Mesenchymal stem cell (in vitro differentiated cells and primary cell): ENCODE measurements around the gene CFAP100.

Experiments
- DNase-seq: peaks from one replicate; pipeline ENCODE4 v3.0.0-alpha.2; 2013
- H2AFZ ChIP-seq: one replicate; pipeline ENCODE4 v1.6.1; 2013; ENCODE audit warnings: low read depth, mild to moderate bottlenecking, control low read depth, inconsistent platforms, low read length, moderate library complexity
- H2AK5ac ChIP-seq: 2 replicates; pipeline ENCODE4 v1.6.1; 2013; ENCODE audit warnings: low read length, moderate library complexity, mild to moderate bottlenecking, inconsistent platforms; ENCODE audit not compliant: severe bottlenecking
- H2BK120ac ChIP-seq: one replicate; pipeline ENCODE4 v1.6.1; 2013; ENCODE audit warnings: low read depth, mild to moderate bottlenecking, inconsistent platforms, low read length, moderate library complexity
- H2BK12ac ChIP-seq, 2 experiments: one replicate each; pipeline ENCODE4 v1.6.1; 2013; ENCODE audit warnings: inconsistent platforms in 2 of 2, low read length in 2 of 2, mild to moderate bottlenecking in 2 of 2, moderate library complexity in 2 of 2, control low read depth in 1 of 2
- H2BK15ac ChIP-seq: one replicate; pipeline ENCODE4 v1.6.1; 2013; ENCODE audit warnings: mild to moderate bottlenecking, low read depth, inconsistent platforms; ENCODE audit not compliant: poor library complexity, severe bottlenecking
- H2BK5ac ChIP-seq: 2 replicates; pipeline ENCODE4 v1.6.1; 2013; ENCODE audit warnings: low read depth, mild to moderate bottlenecking, low read length, control low read depth, inconsistent platforms; ENCODE audit not compliant: poor library complexity, severe bottlenecking
- H3K14ac ChIP-seq, 2 experiments: one replicate each; pipeline ENCODE4 v1.6.1; 2013; ENCODE audit warnings: inconsistent platforms in 2 of 2, low read length in 2 of 2, control low read depth in 1 of 2, mild to moderate bottlenecking in 1 of 2, moderate library complexity in 1 of 2
- H3K18ac ChIP-seq, 2 experiments: one replicate each; pipeline ENCODE4 v1.6.1; 2013; ENCODE audit warnings: inconsistent platforms in 2 of 2, low read length in 2 of 2, control low read depth in 1 of 2, low read depth in 1 of 2, mild to moderate bottlenecking in 1 of 2
- H3K23ac ChIP-seq, 2 experiments: one replicate each; pipeline ENCODE4 v1.6.1; 2013; ENCODE audit warnings: inconsistent platforms in 2 of 2, low read length in 2 of 2, mild to moderate bottlenecking in 2 of 2, moderate library complexity in 2 of 2, control low read depth in 1 of 2
- H3K27ac ChIP-seq: 2 replicates; pipeline ENCODE4 v1.5.1; 2013; ENCODE audit warnings: mild to moderate bottlenecking, moderate library complexity, low read length, control low read depth, inconsistent platforms; ENCODE audit not compliant: poor library complexity, severe bottlenecking
- H3K27me3 ChIP-seq, 2 experiments: 2 replicates each; pipeline versions ENCODE4 v1.6.1 to v1.7.0; 2013; ENCODE audit warnings: low read length in 2 of 2, mild to moderate bottlenecking in 2 of 2, moderate library complexity in 2 of 2, control low read depth in 1 of 2, inconsistent platforms in 1 of 2; ENCODE audit not compliant: control insufficient read depth in 1 of 2, insufficient read depth in 1 of 2
- H3K36me3 ChIP-seq, 2 experiments: 2 replicates each; pipeline versions ENCODE4 v1.6.1 to v1.7.0; 2013; ENCODE audit warnings: low read length in 2 of 2, control low read depth in 1 of 2, inconsistent platforms in 1 of 2, low read depth in 1 of 2, mild to moderate bottlenecking in 1 of 2; ENCODE audit not compliant: insufficient read depth in 2 of 2, control insufficient read depth in 1 of 2
- H3K4ac ChIP-seq, 2 experiments: one replicate each; pipeline ENCODE4 v1.6.1; 2013; ENCODE audit warnings: inconsistent platforms in 2 of 2, low read length in 2 of 2, mild to moderate bottlenecking in 2 of 2, moderate library complexity in 2 of 2, control low read depth in 1 of 2, low read depth in 1 of 2
- H3K4me1 ChIP-seq: 2 replicates; pipeline ENCODE4 v1.6.1; 2013; ENCODE audit warnings: low read depth, low read length, control low read depth; ENCODE audit not compliant: control insufficient read depth, insufficient read depth
- H3K4me2 ChIP-seq: 2 replicates; pipeline ENCODE4 v1.6.1; 2013; ENCODE audit warnings: low read length, mild to moderate bottlenecking, inconsistent platforms; ENCODE audit not compliant: poor library complexity, severe bottlenecking
- H3K4me3 ChIP-seq, 2 experiments: 2 replicates each; pipeline versions ENCODE4 v1.5.1 to v1.7.0; 2013; ENCODE audit warnings: low read length in 2 of 2, mild to moderate bottlenecking in 2 of 2, control low read depth in 1 of 2, low read depth in 1 of 2; ENCODE audit not compliant: insufficient read depth in 1 of 2
- H3K79me1 ChIP-seq: replicated peaks from 2 replicates; pipeline ENCODE4 v1.6.1; 2013; ENCODE audit warnings: mild to moderate bottlenecking, control low read depth, low read length, inconsistent platforms; ENCODE audit not compliant: poor library complexity, severe bottlenecking
- H3K9ac ChIP-seq: 2 replicates; pipeline ENCODE4 v1.7.0; 2013; ENCODE audit warnings: mild to moderate bottlenecking, low read length, moderate library complexity
- H3K9me3 ChIP-seq: 2 replicates; pipeline ENCODE4 v1.7.0; 2013; ENCODE audit warnings: mild to moderate bottlenecking, low read length; ENCODE audit not compliant: control insufficient read depth
- H4K8ac ChIP-seq: one replicate; pipeline ENCODE4 v1.6.1; 2013; ENCODE audit warnings: inconsistent platforms, mild to moderate bottlenecking, low read length, moderate library complexity
- H4K91ac ChIP-seq: one replicate; pipeline ENCODE4 v1.6.1; 2013; ENCODE audit warnings: mild to moderate bottlenecking, low read length, inconsistent platforms
- WGBS: methylation state at CpG from one replicate; pipeline ENCODE4 v1.1.7; 2013; ENCODE audit warnings: mixed read lengths; 5-methylcytosine and 5-hydroxymethylcytosine counted together

CFAP100 gene

GRCh38 chr3:126367316-126367805 is 27.3 kb upstream of the CFAP100 start:
- H3K9me3 ChIP-seq: no peaks in the 10 kb centered on the region
- H3K4me1 ChIP-seq: peaks cover 14% of the 10 kb centered on the region
- H3K27me3 ChIP-seq: peaks cover 21 to 35% of the 10 kb centered on the region in 2 experiments
- H3K9ac ChIP-seq: no peak overlapping the region
- no peak overlapping the region for H2AFZ ChIP-seq
- H3K4me2 ChIP-seq: no peak overlapping the region
- H3K27ac ChIP-seq: no peak overlapping the region
- no peak overlapping the region for H3K23ac ChIP-seq
- no peak overlapping the region for H3K18ac ChIP-seq
- no peak overlapping the region for H2BK120ac ChIP-seq
- no peak overlapping the region for H3K4me3 ChIP-seq
- H3K36me3 ChIP-seq: no peaks in the 10 kb centered on the region
- no peak overlapping the region for H3K4ac ChIP-seq
- H2BK12ac ChIP-seq: no peak overlapping the region
- no peak for DNase-seq
- no peak overlapping the region for H4K8ac ChIP-seq
- no peak overlapping the region for H2BK15ac ChIP-seq
- H3K14ac ChIP-seq: no peak overlapping the region
- H3K79me1 ChIP-seq: no peaks in the 10 kb centered on the region
- no peak overlapping the region for H2AK5ac ChIP-seq
- H2BK5ac ChIP-seq: no peak overlapping the region
- H4K91ac ChIP-seq: no peak overlapping the region
- 91% methylated on average over 6 of the region's 6 CpGs for WGBS

- H2BK12ac ChIP-seq: no peak overlapping the region
- H3K18ac ChIP-seq: no peak overlapping the region
- no peaks in the 10 kb centered on the region for H3K79me1 ChIP-seq
- no peak overlapping the region for H3K4me3 ChIP-seq
- H3K27ac ChIP-seq: no peak overlapping the region
- H2BK120ac ChIP-seq: no peak overlapping the region
- H3K9me3 ChIP-seq: no peaks in the 10 kb centered on the region
- no peak overlapping the region for H3K4me2 ChIP-seq
- no peak overlapping the region for H3K23ac ChIP-seq
- H3K4ac ChIP-seq: no peak overlapping the region
- no peak overlapping the region for H3K9ac ChIP-seq
- peaks cover 10 to 20% of the 10 kb centered on the region in 2 experiments for H3K27me3 ChIP-seq
- H3K4me1 ChIP-seq: peaks cover 14% of the 10 kb centered on the region
- H3K14ac ChIP-seq: no peak overlapping the region
- no peak overlapping the region for H2BK15ac ChIP-seq
- H2AK5ac ChIP-seq: no peak overlapping the region
- H2BK5ac ChIP-seq: no peak overlapping the region
- no peaks in the 10 kb centered on the region for H3K36me3 ChIP-seq
- DNase-seq: no peak
- H2AFZ ChIP-seq: no peak overlapping the region
- 76% methylated on average over 1 of the region's 2 CpGs for WGBS
- H4K91ac ChIP-seq: no peak overlapping the region
- H4K8ac ChIP-seq: no peak overlapping the region
These were observed 25.2 kb upstream of the CFAP100 start for GRCh38 chr3:126369490-126369889.

- Histone ChIP-seq H3K4me1 (peaks cover 14% of the 10 kb centered on the region), H3K36me3 (no peaks in the 10 kb centered on the region), H3K9me3 (no peaks in the 10 kb centered on the region), H2BK15ac (no peak overlapping the region), H2BK12ac (no peak overlapping the region), H3K18ac (no peak overlapping the region), H3K4me2 (no peak overlapping the region), H3K27me3 (peaks cover 6 to 20% of the 10 kb centered on the region in 2 experiments), H3K4ac (no peak overlapping the region), H3K27ac (no peak overlapping the region), H3K79me1 (no peaks in the 10 kb centered on the region), H3K23ac (no peak overlapping the region), H4K91ac (no peak overlapping the region), H2BK120ac (no peak overlapping the region), H3K9ac (no peak overlapping the region), H2AFZ (no peak overlapping the region), H3K14ac (no peak overlapping the region), H3K4me3 (no peak overlapping the region), H2BK5ac (no peak overlapping the region), H4K8ac (no peak overlapping the region), H2AK5ac (no peak overlapping the region)
- DNase-seq: no peak
- 68% methylated on average over 4 of the region's 4 CpGs for WGBS
These were observed 24.7 kb upstream of the CFAP100 start for GRCh38 chr3:126370055-126370454.

GRCh38 chr3:126370606-126371005 is 24.1 kb upstream of the CFAP100 start:
- Histone ChIP-seq H3K9me3 (no peaks in the 10 kb centered on the region), H3K4me3 (no peak overlapping the region), H2AFZ (no peak overlapping the region), H2BK5ac (no peak overlapping the region), H3K9ac (no peak overlapping the region), H2BK120ac (no peak overlapping the region), H3K23ac (no peak overlapping the region), H4K91ac (no peak overlapping the region), H3K4ac (no peak overlapping the region), H4K8ac (no peak overlapping the region), H3K27ac (no peak overlapping the region), H3K27me3 (peaks cover 5 to 16% of the 10 kb centered on the region in 2 experiments), H2BK12ac (no peak overlapping the region), H2AK5ac (no peak overlapping the region), H3K79me1 (no peaks in the 10 kb centered on the region), H3K14ac (no peak overlapping the region), H3K36me3 (no peaks in the 10 kb centered on the region), H2BK15ac (no peak overlapping the region), H3K18ac (no peak overlapping the region), H3K4me1 (peaks cover 14% of the 10 kb centered on the region), H3K4me2 (no peak overlapping the region)
- DNase-seq: no peak
- WGBS: 91% methylated on average over 7 of the region's 7 CpGs
